ENCODE results near the gene EYA3.

Gene EYA3

DNA sequence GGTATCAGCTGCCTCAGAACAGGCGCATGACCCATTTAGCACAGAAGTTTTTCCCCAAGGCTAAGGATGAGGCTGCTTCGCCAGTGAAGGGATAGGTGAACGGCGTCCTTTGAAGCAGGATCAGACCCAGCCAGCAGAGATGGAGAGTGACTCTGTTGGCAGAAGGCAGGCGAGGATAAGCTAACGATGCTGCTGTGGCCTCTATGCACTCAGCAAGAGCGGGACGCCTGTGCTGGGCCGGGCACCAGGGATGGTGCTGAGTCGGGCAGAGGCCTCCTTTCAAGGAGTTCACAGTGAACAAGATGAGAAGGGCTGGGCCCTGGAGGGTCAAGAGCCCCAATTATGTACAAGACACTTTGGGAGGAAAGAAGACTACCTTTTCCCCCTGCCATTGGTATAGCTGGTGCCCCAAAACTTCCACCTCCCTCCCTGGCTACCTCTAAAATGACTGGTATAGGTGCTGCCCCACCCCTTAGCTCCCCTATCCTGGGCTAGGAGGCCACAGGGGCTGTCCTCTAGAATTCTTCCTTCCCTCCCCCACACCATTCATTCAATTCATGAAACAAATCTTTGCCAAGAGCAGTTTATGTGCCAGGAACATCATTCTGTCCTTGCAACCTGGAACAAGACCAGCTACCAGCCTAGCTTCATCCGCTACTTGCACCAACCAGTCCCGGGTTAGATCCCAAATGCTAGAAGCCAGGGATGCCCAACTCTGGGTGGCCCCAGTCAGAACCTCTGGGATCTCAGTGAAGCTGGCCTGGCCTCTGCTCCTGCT, 121.1 kb downstream of the EYA3 start:
- no peak for DNase-seq

DNA sequence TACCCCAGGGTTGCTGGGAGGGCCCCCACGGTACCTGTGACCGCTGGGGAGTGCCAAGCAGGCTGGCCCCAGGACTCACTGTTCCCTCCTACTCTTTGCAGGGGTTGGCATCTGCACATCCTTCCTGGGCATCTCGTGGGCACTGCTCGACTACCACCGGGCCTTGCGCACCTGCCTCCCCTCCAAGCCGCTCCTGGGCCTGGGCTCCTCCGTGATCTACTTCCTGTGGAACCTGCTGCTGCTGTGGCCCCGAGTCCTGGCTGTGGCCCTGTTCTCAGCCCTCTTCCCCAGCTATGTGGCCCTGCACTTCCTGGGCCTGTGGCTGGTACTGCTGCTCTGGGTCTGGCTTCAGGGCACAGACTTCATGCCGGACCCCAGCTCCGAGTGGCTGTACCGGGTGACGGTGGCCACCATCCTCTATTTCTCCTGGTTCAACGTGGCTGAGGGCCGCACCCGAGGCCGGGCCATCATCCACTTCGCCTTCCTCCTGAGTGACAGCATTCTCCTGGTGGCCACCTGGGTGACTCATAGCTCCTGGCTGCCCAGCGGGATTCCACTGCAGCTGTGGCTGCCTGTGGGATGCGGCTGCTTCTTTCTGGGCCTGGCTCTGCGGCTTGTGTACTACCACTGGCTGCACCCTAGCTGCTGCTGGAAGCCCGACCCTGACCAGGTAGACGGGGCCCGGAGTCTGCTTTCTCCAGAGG, 121.9 kb downstream of the EYA3 start:
- DNase-seq = no peak

DNA sequence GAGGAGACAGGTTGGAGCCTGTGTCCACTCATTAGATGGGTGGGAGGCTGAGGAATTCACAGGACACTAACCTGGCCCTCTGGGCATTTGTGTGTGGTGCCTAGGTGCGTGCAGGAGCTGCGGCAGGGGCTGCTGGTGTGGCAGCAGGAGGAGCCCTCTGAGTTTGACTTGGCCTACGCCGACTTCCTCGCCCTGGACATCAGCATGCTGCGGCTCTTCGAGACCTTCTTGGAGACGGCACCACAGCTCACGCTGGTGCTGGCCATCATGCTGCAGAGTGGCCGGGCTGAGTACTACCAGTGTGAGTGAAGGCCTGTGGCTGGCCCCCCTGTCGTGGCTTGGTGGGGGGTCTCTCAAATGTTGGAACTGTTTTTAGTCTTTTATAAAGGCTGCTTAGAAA, 125.0 kb downstream of the EYA3 start:
- no peak for DNase-seq

DNA sequence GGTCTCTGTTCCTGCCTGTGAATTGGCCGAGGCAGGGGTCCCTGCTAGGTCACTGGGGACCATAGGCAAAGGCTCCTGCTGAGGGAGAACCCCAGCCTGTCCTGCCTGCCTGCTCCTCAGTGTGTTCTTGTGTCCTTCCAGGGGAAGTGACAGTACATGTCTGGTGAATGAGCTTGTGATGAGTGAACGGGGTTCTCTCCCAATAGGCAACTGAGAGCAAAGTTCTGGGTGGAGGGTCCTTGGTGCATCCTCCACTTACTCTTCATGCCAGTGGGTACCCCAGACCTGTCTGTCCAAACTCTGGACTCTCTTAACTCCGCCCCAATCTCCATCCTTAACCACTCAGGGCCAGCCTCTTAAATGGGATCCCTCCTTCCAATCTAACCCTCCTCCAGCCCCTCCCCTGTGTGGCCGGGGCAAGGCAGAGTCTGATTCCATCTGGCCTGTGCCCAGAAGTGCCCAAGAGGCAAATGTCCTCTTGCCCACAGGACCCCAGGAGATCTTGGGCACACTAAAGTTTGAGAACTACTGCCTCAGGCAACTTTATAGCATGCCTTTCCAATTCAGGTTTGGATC, 126.7 kb downstream of the EYA3 start:
- DNase-seq = no peak

DNA sequence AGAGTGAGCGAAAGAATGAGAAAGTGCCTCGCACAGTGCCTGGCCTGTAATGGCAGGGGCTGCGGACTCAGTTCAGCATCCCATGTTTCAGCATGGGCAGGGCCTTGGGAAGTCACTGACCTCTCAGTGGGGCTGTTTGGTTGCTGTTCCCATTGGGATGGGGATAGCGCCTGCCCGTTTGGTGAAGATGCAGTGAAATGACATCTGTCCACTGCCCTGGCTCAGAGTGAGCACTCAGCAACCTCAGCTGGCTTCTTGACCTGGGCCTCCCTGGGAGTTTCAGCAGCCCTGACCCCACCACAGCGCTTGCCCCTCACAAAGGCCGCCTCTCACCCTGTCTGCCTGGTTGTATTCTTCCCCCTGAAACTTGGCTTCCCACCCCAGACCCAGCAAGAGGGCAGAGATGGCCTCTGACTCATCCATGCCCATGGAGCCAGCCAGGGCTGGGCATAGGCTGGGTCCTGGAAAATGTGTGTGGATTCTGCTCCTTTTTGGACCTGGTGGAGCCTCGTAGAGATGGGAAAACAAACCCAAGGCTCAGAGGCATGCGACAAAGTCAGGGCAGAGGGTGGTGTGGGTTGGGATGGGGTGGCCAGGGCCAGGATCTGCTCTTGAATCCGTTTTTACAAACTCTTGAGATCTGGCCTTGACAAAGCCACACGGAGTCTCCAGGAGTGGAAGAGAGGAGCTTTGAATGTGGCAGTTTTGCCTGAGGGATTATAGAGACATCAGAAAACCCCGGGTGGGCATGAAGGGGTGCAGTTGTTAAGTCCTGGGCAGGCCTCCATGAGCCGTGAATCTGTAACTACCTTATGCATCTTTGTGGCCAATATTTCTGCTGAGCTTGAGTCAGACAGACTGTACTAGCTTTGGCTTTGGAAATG, 127.4 kb downstream of the EYA3 start:
- no peak for DNase-seq

DNA sequence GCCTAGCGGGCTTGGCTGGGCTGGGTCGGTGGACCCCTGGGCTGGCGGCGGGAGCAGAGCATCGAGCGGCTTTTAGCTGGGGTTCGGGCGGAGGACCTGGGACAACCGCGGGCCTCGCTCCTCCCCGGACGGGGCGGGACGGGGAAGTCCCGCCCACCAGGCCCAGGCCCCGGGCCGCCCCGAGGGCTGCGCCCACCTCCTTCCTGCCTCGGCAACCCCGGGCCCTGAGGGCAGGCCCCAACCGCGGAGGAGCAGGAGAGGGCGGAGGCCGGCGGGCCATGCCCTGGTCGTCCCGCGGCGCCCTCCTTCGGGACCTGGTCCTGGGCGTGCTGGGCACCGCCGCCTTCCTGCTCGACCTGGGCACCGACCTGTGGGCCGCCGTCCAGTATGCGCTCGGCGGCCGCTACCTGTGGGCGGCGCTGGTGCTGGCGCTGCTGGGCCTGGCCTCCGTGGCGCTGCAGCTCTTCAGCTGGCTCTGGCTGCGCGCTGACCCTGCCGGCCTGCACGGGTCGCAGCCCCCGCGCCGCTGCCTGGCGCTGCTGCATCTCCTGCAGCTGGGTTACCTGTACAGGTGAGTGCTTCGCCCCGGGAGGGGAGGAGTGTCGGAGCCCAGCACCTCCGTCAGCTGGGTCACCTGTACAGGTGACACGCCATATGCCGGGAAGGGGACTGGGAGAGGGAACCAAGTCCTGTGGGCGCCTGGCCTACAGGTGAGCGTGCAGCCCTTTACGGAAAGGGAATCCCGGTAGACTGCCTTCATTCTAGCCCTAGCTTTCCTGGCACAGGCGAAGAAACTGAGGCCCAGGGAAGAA, 128.4 kb downstream of the EYA3 start, which contains the start of gene XKR8:
Gene XKR8, plus strand, starts transcription at position 182 of the 812 bp plus-strand sequence. Its CDS starts 97 bp downstream, at position 279.
- peak; percentile 79 to 90 for DNase-seq

DNA sequence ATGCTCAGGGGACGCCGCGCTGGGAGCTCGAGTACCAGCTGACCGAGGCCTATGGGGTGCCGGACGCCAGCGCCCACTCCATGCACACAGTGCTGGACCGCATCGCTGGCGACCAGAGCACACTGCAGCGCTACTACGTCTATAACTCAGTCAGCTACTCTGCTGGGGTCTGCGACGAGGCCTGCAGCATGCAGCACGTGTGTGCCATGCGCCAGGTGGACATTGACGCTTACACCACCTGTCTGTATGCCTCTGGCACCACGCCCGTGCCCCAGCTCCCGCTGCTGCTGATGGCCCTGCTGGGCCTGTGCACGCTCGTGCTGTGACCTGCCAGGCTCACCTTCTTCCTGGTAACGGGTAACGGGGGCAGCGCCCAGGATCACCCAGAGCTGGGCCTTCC, 129.9 kb downstream of the EYA3 start:
- DNase-seq = no peak

DNA sequence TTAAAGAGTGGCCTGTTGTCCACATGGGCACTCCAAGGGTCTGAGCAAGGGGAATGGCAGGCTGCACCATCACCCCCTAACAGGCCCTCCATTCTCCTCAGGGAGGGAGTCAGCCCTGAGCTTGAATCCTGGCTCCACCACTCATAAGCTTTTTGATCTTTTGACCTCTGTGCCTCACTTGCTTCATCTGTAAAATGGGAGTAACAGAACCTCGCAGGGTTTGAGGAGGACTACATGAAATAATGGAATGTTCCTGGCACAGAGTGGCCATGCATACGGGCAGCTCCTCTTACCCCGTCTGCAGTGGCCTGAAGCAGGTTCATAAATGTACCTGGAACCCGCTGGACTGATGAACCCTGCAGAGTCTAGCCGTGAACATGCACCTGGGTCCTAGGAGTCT, 130.8 kb downstream of the EYA3 start:
- no peak for DNase-seq

DNA sequence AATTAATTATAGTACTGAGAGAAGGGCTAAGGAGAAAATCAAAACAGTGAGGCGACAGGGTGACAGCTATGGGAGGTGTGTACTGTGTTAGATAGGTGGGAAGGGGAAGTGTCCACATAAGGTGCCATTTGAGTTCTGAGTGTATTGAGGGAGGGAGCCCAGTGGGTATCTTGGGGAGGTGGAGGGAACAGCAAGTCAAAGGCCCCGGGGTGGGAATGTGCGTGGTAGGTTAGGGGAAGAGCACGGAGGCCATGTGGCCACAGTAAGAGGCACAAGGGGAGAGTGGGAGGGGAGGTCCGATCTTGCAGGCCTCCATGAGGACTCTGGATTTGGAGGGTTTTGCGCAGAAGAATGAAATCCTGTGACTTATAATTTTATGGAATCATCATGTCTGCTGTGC, 131.6 kb downstream of the EYA3 start:
- DNase-seq = no peak

DNA sequence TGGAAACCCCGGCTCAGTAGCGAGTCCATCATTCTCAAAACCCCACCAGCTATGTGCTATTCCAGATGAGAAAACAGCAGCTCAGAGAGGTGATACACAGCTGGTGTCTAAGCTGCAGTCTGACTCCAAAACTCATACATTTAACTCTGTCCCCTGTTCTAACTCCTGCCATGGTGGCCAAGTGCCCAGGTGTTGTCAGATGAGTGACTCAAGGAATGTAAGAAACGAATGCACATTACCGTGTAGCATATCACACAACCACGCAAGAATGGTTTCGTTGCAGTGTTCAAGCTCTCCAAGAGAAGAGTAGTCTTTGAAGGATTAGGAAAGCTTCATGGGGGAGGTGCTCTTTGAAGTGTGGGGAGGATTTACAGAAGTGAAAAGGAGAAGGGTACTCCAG, 133.3 kb downstream of the EYA3 start:
- DNase-seq = no peak

DNA sequence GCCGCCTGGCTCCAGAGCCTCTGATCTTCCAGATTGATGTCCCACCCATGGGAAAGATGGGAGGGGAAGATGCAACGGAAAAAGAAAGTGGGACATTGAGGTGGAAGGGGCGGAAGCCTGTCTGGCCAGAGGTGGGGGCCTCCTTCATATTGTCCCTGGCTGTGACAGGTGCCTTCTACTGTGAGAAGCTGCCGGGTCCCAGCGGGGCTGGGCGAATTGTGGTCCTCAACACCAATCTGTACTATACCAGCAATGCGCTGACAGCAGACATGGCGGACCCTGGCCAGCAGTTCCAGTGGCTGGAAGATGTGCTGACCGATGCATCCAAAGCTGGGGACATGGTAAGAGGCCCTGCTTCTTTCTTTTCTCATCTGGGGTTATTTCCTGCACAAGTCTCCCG, 134.2 kb downstream of the EYA3 start:
- DNase-seq = no peak

DNA sequence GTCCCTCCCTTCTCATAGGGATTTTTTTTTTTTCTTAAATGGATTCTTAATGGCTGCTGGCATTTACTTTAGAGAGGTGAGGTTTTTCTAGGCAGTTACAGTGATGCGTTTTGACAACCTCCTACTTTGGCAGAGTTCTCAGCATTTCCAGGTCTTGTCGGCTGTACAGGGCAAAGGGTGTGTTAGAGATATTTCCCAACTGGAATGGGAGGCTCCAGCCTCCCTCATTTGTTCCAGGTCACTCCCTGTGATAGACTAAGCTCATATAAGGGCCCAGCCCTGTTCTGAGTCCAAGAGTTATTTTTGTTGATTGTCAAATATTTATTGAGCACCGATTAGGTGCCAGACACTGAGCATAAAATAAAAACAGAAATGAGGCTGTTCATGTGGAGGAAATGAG, 136.3 kb downstream of the EYA3 start:
- no peak for DNase-seq

DNA sequence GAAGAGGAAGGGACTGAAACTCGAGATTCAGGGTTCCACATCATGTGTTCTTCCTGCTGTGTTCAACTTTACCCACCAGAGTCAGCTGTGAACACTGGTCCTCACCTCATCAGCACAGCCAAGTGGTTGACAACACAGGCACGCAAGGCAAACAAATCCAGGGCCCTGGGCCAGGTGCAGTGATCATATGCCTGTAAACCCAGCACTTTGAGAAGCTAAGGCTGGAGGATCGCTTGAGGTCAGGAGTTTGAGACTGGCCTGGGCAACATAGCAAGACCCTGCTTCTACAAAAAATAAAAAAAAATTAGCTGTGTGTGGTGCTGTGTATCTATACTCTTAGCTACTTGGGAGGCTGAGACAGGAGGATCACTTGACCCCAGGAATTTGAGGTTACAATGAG, 137.0 kb downstream of the EYA3 start:
- DNase-seq = no peak

DNA sequence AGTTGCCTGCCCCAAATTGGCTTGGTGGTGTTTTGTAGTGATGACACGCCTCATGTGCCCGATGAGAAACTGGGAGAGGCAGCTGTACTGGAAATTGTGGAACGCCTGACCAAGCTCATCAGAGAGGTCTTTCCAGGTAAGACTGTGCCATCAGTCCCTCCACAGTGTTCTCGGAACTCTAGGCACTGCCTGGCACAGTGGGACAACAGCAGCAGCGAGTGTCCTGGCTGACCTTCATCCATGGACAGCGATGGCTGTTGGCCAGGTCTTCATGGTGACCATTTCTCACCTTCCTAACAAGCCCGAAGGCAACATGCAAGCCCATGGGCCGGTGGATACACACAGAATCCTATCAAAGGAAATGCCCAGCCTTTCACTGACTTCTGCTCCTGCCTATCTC, 139.4 kb downstream of the EYA3 start:
- no peak for DNase-seq

DNA sequence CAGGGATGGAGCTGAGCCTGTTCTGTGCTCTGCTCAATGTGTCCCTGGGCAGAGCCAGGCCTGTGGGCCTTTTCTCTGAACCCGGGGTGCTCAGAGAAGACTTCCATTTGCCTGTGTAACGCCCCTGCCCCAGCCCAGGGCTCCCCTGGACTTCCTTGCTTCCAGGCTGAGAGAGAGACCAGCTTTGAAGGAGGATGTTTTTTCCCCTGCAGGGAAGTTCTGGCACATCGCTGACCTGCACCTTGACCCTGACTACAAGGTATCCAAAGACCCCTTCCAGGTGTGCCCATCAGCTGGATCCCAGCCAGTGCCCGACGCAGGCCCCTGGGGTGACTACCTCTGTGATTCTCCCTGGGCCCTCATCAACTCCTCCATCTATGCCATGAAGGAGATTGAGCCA, 143.4 kb downstream of the EYA3 start:
- no peak for DNase-seq

DNA sequence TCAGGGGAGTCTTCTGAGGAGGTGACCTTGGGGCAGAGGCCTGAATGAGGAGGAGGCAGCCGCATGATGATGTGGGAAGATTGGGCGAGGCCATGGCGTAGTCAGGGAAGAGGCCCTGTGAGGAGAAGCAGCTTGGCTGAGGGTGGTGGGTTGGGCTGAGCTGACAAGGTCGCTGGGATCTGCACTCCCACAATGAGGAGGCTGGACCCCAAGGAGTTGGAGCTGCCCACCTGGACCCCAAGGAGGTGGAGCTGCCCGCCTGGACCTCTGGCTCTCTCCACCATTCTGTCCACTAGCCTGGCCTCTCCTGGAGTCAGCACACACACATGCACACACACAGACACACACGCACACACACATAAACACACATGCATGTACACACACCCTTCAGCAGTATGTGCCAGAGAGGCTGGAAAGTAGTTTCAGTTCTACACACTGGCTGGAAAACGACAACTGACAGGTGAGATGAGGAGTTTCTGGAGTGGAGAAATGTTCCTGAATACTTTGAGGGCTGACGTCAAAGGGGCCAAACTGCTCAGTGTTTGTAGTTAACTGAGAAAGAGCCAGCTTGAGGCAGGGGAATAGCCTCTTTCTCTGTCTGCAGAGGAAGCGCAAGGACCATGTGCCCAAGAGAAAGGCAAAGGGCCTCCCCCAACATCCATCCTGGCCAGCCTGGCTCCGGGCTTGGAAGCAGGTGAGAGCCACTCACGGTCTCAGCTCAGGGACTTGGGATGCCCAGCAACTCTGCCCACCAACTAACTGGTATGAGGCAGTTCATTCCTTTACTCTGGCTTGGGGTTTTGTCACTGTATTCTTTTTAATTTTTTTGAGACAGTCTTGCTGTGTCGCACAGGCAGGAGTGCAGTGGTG, 146.5 kb downstream of the EYA3 start:
- peak; percentile 18 to 35 for DNase-seq

DNA sequence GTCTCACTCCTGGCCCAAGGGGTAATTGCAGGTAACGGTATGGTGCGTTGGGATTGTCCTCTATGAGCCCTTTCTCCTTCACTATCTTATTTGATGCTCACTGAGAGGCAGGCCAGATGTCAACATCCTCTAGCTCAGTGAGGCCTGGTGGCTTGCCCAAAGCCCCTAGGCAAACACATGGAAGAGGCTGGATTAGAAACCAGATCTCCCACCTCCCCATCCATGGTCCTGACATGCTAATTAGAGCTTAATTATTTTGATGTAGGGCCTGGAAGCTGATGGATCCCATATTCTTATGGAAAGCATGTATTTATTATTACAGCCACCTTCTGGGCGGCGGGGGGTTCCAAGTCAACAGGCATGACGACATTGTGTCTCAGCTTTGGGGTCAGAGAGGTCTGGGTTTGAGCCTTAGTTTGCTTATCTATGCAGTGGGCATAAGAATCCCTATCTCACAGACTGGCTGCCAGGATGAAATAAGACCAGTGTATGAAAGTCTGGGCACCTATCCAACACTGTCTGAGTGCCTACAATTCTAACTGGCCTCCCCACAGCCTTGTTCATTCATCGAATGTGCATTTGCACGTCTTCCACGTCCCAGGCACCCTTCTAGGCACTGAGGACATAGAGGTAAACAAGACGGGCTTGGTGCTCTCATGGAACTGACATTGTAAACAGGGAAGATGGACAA, 147.4 kb downstream of the EYA3 start:
- no peak for DNase-seq

DNA sequence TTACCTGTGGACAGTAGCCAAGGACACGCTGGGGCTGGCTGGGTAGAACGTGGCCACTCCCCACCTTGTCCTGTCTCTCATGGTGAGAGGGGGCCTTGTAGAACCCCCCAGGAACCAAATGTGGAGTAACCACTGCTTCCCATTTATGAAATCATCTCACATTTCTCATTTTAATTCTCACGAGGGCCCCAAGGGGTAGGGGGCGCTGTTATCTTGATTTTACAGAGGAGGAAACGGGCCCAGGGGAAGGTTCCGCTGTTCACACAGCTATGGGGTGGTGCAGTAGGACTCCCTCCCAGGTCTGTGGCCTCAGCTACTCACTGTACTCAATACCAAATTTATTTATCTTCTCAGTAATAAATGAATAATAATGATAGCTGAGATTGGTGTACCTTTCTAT, 148.1 kb downstream of the EYA3 start:
- peak; percentile 73 to 83 for DNase-seq

DNA sequence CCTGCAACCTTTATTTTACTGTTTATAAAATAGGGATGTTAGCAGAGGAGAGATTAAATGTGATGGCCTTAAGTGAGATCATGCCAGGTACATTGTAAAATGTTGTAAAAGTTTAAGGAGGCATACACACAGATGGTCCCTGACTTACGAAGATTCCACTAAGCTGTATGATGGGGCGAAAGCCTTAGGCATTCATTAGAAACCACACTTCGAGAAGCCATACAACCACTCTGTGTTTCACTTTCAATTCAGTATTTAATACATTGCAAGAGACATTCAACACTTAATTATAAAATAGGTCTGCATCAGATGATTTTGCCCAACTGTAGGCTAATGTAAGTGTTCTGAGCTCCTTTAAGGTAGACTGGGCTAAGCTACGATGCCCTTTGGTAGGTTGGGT, 149.9 kb downstream of the EYA3 start:
- DNase-seq = no peak

DNA sequence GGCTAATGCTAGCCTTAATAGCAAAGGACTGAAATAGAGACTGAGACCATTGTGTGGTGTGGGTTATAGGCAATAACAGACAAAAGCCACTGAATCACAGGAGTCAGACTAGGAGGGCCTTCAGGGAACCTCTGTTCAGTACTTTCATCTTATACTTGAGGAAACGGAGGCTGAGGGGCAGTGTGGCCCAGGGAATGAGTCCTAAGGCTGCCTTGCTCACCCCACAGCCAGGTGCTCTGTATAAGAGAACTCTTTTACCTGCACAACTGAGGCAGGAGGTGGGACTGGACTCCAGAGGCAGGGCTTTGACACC, 150.9 kb downstream of the EYA3 start:
- DNase-seq = no peak

DNA sequence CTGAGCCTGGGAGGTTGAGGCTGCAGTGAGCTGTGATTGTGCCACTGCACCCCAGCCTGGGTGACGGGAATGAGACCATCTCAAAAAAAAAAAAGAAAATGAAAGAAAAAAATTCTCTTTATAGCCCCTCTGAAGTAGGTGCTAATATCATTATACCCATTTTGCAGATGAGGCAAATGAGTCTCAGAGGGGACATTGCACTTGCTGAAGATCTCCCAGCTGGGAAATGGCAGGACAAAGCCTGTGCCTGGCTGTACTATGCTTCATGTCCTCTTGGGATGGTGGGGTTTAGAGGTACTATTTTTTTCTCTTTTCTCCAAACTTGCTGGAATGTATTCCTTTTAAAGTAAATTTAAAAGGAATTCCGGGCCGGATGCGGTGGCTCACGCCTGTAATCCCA, 152.0 kb downstream of the EYA3 start:
- DNase-seq = no peak

All from inflammatory macrophage (primary cell).